Measurements from ENCODE around the gene RYR1. TPM values are rescaled to one million over a fixed set of nuclear protein-coding genes. Genes with fewer than 3 reads are reported as not detected.

Gene RYR1
- total and polyA plus RNA-seq, 2 of the 8 experiments (the other 6 are each of a cell fraction or from before 2014, with no cell fraction given): 5.8 to 11.8 TPM

GRCh38 chr19:38448225-38448624 is 14.7 kb downstream of the RYR1 start:
- no peak overlapping the region for H2BK120ac ChIP-seq (replicated peaks; ENCODE audit: low read depth, low read length)
- no peak overlapping the region for H3K18ac ChIP-seq (ENCODE audit: extremely low read depth, low read length)
- no peak overlapping the region for H2BK12ac ChIP-seq (ENCODE audit: low read depth, low read length)
- H3K4me2 ChIP-seq (ENCODE audit: insufficient read depth in 1 of 2, low read depth in 2 of 2, low read length in 2 of 2): no peak overlapping the region
- H3K4me1 ChIP-seq (replicated peaks in 1 of 4; ENCODE audit: control insufficient read depth in 3 of 4, insufficient read depth in 4 of 4, low read length in 3 of 4): peaks cover 0 to 5% (median 2%) of the 10 kb centered on the region in 4 experiments; a peak in 5 of 7 replicates
- no peaks in the 10 kb centered on the region for H3K27me3 ChIP-seq (replicated peaks in 1 of 4; ENCODE audit: control insufficient read depth in 3 of 4, extremely low read depth in 1 of 4, insufficient read depth in 3 of 4, low read length in 3 of 4)
- no peak overlapping the region for H3K27ac ChIP-seq (ENCODE audit: low read depth, low read length)
- ChIA-PET POLR2A (ENCODE audit: partially characterized antibody) (interaction anchor here (1.0 to 2.6 kb wide), 2 partner anchors 12 to 45 kb away, joined by 3 to 9 read pairs; partner anchors contain the start of gene FAM98C), CTCF (ENCODE audit: partially characterized antibody) (interaction anchor here (0.7 to 2.7 kb wide), 3 partner anchors 8 to 46 kb away, joined by 4 to 7 read pairs (median 5); partner anchors contain the start of gene FAM98C)
- no peak overlapping the region for H4K91ac ChIP-seq (replicated peaks; ENCODE audit: insufficient read length, low read length)
- H3K9ac ChIP-seq (replicated peaks in 1 of 4; ENCODE audit: extremely low read depth in 1 of 4, low read depth in 3 of 4, low read length in 3 of 4): no peak overlapping the region
- no peaks in the 10 kb centered on the region for H3K23me2 ChIP-seq (ENCODE audit: low read depth, low read length)
- no peak overlapping the region; the same call in 1 of the 2 replicates for H4K8ac ChIP-seq (ENCODE audit: extremely low read depth, insufficient read depth, low read length)
- H3K36me3 ChIP-seq (ENCODE audit: control insufficient read depth in 2 of 4, insufficient read depth in 4 of 4, low read length in 3 of 4): peaks cover 7 to 11% (median 10%) of the 10 kb centered on the region in 4 experiments; a peak in 6 of 8 replicates
- no peak overlapping the region for H3K14ac ChIP-seq (ENCODE audit: insufficient read length)
- H3K79me2 ChIP-seq (ENCODE audit: control insufficient read depth in 1 of 2, insufficient read depth in 2 of 2, low read length in 2 of 2): no peaks in the 10 kb centered on the region
- no peak overlapping the region for H2BK15ac ChIP-seq (ENCODE audit: low read length)
- H3K9me3 ChIP-seq (ENCODE audit: insufficient read depth in 2 of 2, low read depth in 1 of 2, low read length in 1 of 2): no peaks in the 10 kb centered on the region
- H3K23ac ChIP-seq (ENCODE audit: insufficient read length): no peak overlapping the region
- H4K5ac ChIP-seq (ENCODE audit: insufficient read length, low read depth, low read length): no peak overlapping the region
- 96% methylated on average over 9 of the region's 9 CpGs; no CpG with 5 or more reads in 1 of the 2 experiments for WGBS, 2 experiments (ENCODE audit: extremely low coverage in 1 of 2, insufficient coverage in 1 of 2, insufficient read length in 1 of 2, insufficient replicate concordance in 2 of 2, low coverage in 1 of 2, low lambda C conversion rate in 2 of 2, missing lambda C conversion rate in 1 of 2)
- peaks cover 0 to 6% of the 10 kb centered on the region in 2 experiments for H4K20me1 ChIP-seq (replicated peaks in 1 of 2; ENCODE audit: control insufficient read depth in 1 of 2, insufficient read depth in 2 of 2, low read length in 2 of 2)
- H2BK5ac ChIP-seq (ENCODE audit: low read depth, low read length): no peak overlapping the region
- no peaks in the 10 kb centered on the region; the same call in 1 of the 2 replicates for H3K79me1 ChIP-seq (ENCODE audit: low read depth, low read length)
- FAIRE-seq: no peak
- H3K56ac ChIP-seq (replicated peaks; ENCODE audit: insufficient read length, low read depth, low read length): no peak overlapping the region
- H2AFZ ChIP-seq (ENCODE audit: low read length): no peak overlapping the region
- H3K4me3 ChIP-seq (ENCODE audit: extremely low read depth in 1 of 4, insufficient read depth in 2 of 4, low read depth in 3 of 4, low read length in 4 of 4): no peak overlapping the region
- no peak for DNase-seq (ENCODE audit: low read depth in 1 of 2, low spot score in 2 of 2)
- H2BK20ac ChIP-seq (ENCODE audit: low read length): no peak overlapping the region
- H2AK5ac ChIP-seq (ENCODE audit: low read depth, low read length): no peak overlapping the region
- no peak overlapping the region for H3K4ac ChIP-seq (replicated peaks; ENCODE audit: insufficient read length, low read depth, low read length)
- TF ChIP-seq EZH2 (IDR thresholded peaks at IDR 0.05; ENCODE audit: low read depth, low read length, severe bottlenecking) (no peak), SIN3A (conservative IDR thresholded peaks at IDR 0.05 in 1 of 2, IDR thresholded peaks at IDR 0.05 in 1 of 2; ENCODE audit: low read depth in 1 of 2, low read length in 2 of 2) (no peak), RFX5 (IDR thresholded peaks at IDR 0.05; ENCODE audit: borderline replicate concordance, low read depth, low read length) (no peak), KDM1A (IDR thresholded peaks at IDR 0.05; ENCODE audit: borderline replicate concordance, low read length) (no peak), TEAD4 (IDR thresholded peaks at IDR 0.05; ENCODE audit: low read depth, low read length) (no peak), CTCF (IDR thresholded peaks at IDR 0.05; ENCODE audit: control extremely low read depth in 1 of 3, insufficient read depth in 1 of 3, low read depth in 1 of 3, low read length in 3 of 3) (no peak), BACH1 (IDR thresholded peaks at IDR 0.05; ENCODE audit: low read length) (no peak), SP1 (IDR thresholded peaks at IDR 0.05; ENCODE audit: low read depth, low read length) (no peak), EP300 (IDR thresholded peaks at IDR 0.05; ENCODE audit: borderline replicate concordance in 1 of 2, low read depth in 2 of 2, low read length in 2 of 2) (no peak), BRCA1 (IDR thresholded peaks at IDR 0.05; ENCODE audit: low read depth, low read length) (no peak), TAF7 (optimal IDR thresholded peaks at IDR 0.05; ENCODE audit: borderline replicate concordance, low read depth, low read length) (no peak)
